GM21723 (cell line): Measurements from ENCODE around the gene ST6GALNAC2.

ENCODE experiments used
- ATAC-seq: cut with Tn5 transposase; IDR thresholded peaks from one replicate; pipeline ENCODE4 v1.9.1; 2021; ENCODE audit warnings: mild to moderate bottlenecking, moderate library complexity; ENCODE audit not compliant: unreplicated experiment

The ST6GALNAC2 gene

GRCh38 chr17:76599694-76600460, 14.2 kb upstream of the ST6GALNAC2 start:
- no peak for ATAC-seq

GRCh38 chr17:76598004-76598439, 12.4 kb upstream of the ST6GALNAC2 start:
- no peak for ATAC-seq

GRCh38 chr17:76597156-76598003, 11.7 kb upstream of the ST6GALNAC2 start:
- no peak for ATAC-seq

GRCh38 chr17:76594690-76595089, 9.0 kb upstream of the ST6GALNAC2 start:
- no peak for ATAC-seq

- no peak for ATAC-seq
These were observed 8.3 kb upstream of the ST6GALNAC2 start for GRCh38 chr17:76593959-76594358.

GRCh38 chr17:76593384-76593826, 7.7 kb upstream of the ST6GALNAC2 start:
- ATAC-seq = no peak

GRCh38 chr17:76588182-76588581, 2.5 kb upstream of the ST6GALNAC2 start:
- no peak for ATAC-seq

- ATAC-seq = no peak
These were observed 1.3 kb upstream of the ST6GALNAC2 start for GRCh38 chr17:76586741-76587487.

- ATAC-seq = no peak
These were observed 519 bp downstream of the ST6GALNAC2 start for GRCh38 chr17:76585033-76585648.

GRCh38 chr17:76584427-76585032, 1.1 kb downstream of the ST6GALNAC2 start:
- ATAC-seq = no peak

GRCh38 chr17:76582660-76583059, 3.0 kb downstream of the ST6GALNAC2 start:
- ATAC-seq = no peak

GRCh38 chr17:76581515-76581914, 4.1 kb downstream of the ST6GALNAC2 start:
- ATAC-seq = no peak

- ATAC-seq = no peak
These were observed 6.4 kb downstream of the ST6GALNAC2 start for GRCh38 chr17:76579281-76579680.

GRCh38 chr17:76578376-76578775, 7.3 kb downstream of the ST6GALNAC2 start:
- ATAC-seq = no peak

GRCh38 chr17:76577876-76578275, 7.8 kb downstream of the ST6GALNAC2 start:
- ATAC-seq = no peak

- ATAC-seq = no peak
These were observed 9.5 kb downstream of the ST6GALNAC2 start for GRCh38 chr17:76576189-76576588.

GRCh38 chr17:76575570-76575969, 10.1 kb downstream of the ST6GALNAC2 start:
- no peak for ATAC-seq

GRCh38 chr17:76574166-76574565, 11.5 kb downstream of the ST6GALNAC2 start:
- no peak for ATAC-seq

GRCh38 chr17:76573096-76573495, 12.6 kb downstream of the ST6GALNAC2 start:
- ATAC-seq = no peak

GRCh38 chr17:76572201-76572910, 13.3 kb downstream of the ST6GALNAC2 start:
- ATAC-seq = no peak
